Activated B cell treated with CpG ODN at 0.5 μM for 24 hours (primary cell): Measurements from ENCODE around the gene SLC12A7. TPM values are rescaled to one million over a fixed set of nuclear protein-coding genes. Genes with fewer than 3 reads are reported as not detected.

Experiments
- ATAC-seq: fragments of 200-7000 bp; cut with Tn5 transposase; one replicate; pipeline ENCODE4 v1.10.0; 2021; ENCODE audit warnings: low read depth, mild to moderate bottlenecking, moderate library complexity
- CTCF ChIA-PET: fragments of 350-600 bp; sonication (Branson Sonifier 250); formaldehyde crosslinking; loops from one replicate; lab custom pipeline; 2021; ENCODE audit warnings: antibody characterized with exemption; lab: Charles Lee
- POLR2A ChIA-PET: fragments of 350-600 bp; sonication (Branson Sonifier 250); formaldehyde crosslinking; loops from one replicate; lab custom pipeline; 2021; ENCODE audit warnings: antibody characterized with exemption; lab: Charles Lee
- DNase-seq: peaks from one replicate; pipeline ENCODE4 v3.0.0; 2022
- H3K27ac Mint-ChIP-seq: one replicate; pipeline ENCODE4 v1.8.0; 2020; ENCODE audit warnings: mixed read lengths
- H3K27me3 Mint-ChIP-seq: one replicate; pipeline ENCODE4 v1.8.0; 2021; ENCODE audit warnings: mixed read lengths
- H3K36me3 Mint-ChIP-seq: one replicate; pipeline ENCODE4 v1.8.0; 2021; ENCODE audit warnings: low read depth, mixed read lengths
- H3K4me1 Mint-ChIP-seq: one replicate; pipeline ENCODE4 v1.8.0; 2021; ENCODE audit warnings: mixed read lengths
- H3K4me3 Mint-ChIP-seq: one replicate; pipeline ENCODE4 v1.8.0; 2020; ENCODE audit warnings: mild to moderate bottlenecking, mixed read lengths
- H3K9me3 Mint-ChIP-seq: one replicate; pipeline ENCODE4 v1.8.0; 2020; ENCODE audit warnings: mixed read lengths
- intact Hi-C: fragments of 100-400 bp; cut with micrococcal nuclease; formaldehyde crosslinking; loops from one replicate; pipeline ENCODE4 v1.15.1; 2024
- total RNA-seq: library from RNA; stranded (reverse); gene quantifications from 2 replicates; pipeline ENCODE4 v1.2.3, GENCODE V29; 2022
- TF ChIP-seq, protein P1 (sequence below): fragments of 200-600 bp; IDR thresholded peaks from one replicate; pipeline ENCODE4 v1.8.0; 2022; ENCODE audit warnings: antibody characterized with exemption, mild to moderate bottlenecking

Gene SLC12A7
- total RNA-seq, 1 donor from 2014 or later, result 23.3 TPM

DNA sequence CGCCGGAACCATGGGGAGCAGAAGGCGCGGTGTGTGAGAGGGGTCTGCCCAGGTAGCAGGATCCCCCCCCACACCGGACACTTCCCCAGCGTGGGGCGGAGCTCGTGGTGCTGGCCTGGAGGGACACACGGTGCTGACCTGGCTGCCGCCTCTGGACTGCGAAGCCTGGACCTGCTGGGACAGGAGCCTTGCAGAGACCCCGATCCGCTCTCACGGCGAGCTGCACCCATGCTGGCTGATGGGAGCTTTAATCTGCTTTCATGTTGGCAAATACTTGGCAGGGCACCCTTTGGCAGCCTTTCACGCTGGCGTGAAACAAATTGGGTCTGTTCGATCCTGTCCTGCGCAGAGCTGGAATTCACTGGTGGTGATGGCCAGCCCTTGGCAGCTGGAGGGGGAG is 95.8 kb downstream of the SLC12A7 start:
- ChIA-PET POLR2A (no interaction called here), CTCF (no interaction called here)
- no peaks in the 10 kb centered on the region for H3K36me3 Mint-ChIP-seq
- TF ChIP-seq, protein P1, sequence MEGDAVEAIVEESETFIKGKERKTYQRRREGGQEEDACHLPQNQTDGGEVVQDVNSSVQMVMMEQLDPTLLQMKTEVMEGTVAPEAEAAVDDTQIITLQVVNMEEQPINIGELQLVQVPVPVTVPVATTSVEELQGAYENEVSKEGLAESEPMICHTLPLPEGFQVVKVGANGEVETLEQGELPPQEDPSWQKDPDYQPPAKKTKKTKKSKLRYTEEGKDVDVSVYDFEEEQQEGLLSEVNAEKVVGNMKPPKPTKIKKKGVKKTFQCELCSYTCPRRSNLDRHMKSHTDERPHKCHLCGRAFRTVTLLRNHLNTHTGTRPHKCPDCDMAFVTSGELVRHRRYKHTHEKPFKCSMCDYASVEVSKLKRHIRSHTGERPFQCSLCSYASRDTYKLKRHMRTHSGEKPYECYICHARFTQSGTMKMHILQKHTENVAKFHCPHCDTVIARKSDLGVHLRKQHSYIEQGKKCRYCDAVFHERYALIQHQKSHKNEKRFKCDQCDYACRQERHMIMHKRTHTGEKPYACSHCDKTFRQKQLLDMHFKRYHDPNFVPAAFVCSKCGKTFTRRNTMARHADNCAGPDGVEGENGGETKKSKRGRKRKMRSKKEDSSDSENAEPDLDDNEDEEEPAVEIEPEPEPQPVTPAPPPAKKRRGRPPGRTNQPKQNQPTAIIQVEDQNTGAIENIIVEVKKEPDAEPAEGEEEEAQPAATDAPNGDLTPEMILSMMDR, result no peak
- no peak overlapping the region for H3K4me3 Mint-ChIP-seq
- DNase-seq (no peak), ATAC-seq (no peak)
- no peak overlapping the region for H3K27ac Mint-ChIP-seq
- no peaks in the 10 kb centered on the region for H3K9me3 Mint-ChIP-seq
- no peaks in the 10 kb centered on the region for H3K4me1 Mint-ChIP-seq
- intact Hi-C loops, result no loop called here
- H3K27me3 Mint-ChIP-seq, result peaks cover 10% of the 10 kb centered on the region

DNA sequence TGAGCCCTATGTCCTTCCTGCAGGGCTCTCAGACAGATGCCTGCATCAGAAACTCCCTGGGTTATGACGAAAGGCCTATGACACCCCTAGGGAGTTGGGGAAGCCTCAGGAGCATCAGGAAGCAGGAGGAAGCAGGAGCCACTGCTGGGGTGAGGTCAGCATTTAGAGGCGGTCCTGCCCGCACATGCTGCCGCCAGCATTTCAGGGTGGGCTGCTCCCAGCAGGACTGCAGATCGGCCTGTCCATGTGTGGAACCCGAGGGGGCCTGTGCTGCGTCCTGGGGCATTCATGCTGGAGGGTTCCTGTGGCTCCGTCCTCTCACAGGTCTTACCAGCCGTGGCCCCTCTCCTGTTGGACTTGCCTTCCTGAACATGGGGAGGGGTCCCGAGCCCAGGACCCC is 96.4 kb downstream of the SLC12A7 start:
- TF ChIP-seq, protein P1, result no peak
- ChIA-PET POLR2A (no interaction called here), CTCF (no interaction called here)
- Mint-ChIP-seq H3K27me3 (peaks cover 13% of the 10 kb centered on the region), H3K4me1 (no peaks in the 10 kb centered on the region), H3K27ac (no peak overlapping the region), H3K9me3 (no peaks in the 10 kb centered on the region), H3K36me3 (no peaks in the 10 kb centered on the region), H3K4me3 (no peak overlapping the region)
- ATAC-seq, result no peak
- DNase-seq, result no peak
- intact Hi-C loops, result no loop called here

DNA sequence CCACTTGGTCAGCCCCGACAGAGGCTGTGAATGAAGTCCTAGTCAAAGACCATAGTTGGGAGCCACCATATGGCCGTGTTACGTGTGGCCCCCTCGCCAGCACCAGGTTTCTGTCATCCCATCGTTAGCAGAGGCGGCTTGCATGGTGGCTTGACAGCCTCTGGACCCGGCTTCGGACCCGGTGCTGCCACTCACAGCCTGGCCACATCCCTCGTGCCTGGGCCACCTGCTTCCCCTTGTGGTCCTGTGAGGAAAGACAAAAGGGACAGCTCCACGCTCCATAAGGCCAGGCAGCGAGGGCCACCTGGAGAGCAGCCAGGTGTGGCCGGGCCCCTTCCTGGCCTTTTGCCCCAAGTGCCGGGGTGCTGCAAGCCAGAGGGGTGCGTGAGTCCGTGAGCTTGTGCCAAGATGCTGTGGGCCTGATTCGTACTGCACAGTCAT is 97.1 kb downstream of the SLC12A7 start:
- intact Hi-C loops, result no loop called here
- H3K27me3 Mint-ChIP-seq, result peaks cover 19% of the 10 kb centered on the region
- POLR2A ChIA-PET, result no interaction called here
- no peak overlapping the region for H3K4me3 Mint-ChIP-seq
- no peak for DNase-seq
- no peak overlapping the region for H3K27ac Mint-ChIP-seq
- H3K4me1 Mint-ChIP-seq, result peaks cover 2% of the 10 kb centered on the region
- TF ChIP-seq, protein P1, result no peak
- ATAC-seq, result no peak
- no peaks in the 10 kb centered on the region for H3K36me3 Mint-ChIP-seq
- no peaks in the 10 kb centered on the region for H3K9me3 Mint-ChIP-seq
- CTCF ChIA-PET, result no interaction called here

DNA sequence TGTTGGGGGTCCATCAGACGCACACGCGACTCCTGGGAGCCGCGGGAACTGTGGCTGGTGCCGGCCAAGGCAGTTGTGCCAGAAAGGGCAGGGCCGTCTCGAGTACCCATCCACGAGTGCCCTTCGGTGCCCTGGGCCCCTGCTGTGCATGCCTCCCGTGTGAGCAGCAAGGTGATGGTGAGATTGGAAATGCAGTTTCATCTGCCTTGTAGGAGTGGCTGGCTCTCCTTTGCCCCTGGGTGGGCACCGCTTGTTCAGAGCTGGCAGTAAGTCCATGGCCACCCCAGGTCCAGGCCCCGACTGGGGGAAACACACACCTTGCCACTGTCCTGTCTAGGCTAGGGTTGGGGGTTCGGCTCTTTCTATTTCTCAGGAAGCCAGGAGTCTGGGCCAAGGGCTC is 97.5 kb downstream of the SLC12A7 start:
- peaks cover 5% of the 10 kb centered on the region for H3K4me1 Mint-ChIP-seq
- TF ChIP-seq, protein P1, result no peak
- peaks cover 22% of the 10 kb centered on the region for H3K27me3 Mint-ChIP-seq
- DNase-seq, result no peak
- ATAC-seq, result no peak
- ChIA-PET POLR2A (no interaction called here), CTCF (no interaction called here)
- intact Hi-C loops, result no loop called here
- H3K36me3 Mint-ChIP-seq, result no peaks in the 10 kb centered on the region
- no peak overlapping the region for H3K27ac Mint-ChIP-seq
- no peak overlapping the region for H3K4me3 Mint-ChIP-seq
- no peaks in the 10 kb centered on the region for H3K9me3 Mint-ChIP-seq

DNA sequence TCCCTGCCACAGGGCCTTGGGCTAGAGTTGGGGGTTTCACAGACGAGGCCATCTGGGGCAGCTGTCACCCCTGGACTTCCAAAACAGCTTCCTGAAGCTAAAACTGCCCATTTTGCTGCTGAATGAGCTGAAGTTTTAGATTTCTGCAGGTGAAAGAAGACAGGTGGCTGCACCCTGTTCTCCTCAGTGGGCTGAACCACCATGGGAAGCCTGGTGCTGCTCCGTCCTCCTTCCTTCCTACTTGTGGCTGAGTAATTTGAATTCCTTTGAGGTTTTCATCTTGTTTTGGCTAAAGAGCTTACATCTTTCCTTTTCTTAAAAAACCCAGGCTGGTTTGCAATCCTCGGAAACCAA is 97.9 kb downstream of the SLC12A7 start:
- POLR2A ChIA-PET, result no interaction called here
- Mint-ChIP-seq H3K27me3 (peaks cover 22% of the 10 kb centered on the region), H3K36me3 (no peaks in the 10 kb centered on the region), H3K27ac (no peak overlapping the region), H3K4me3 (no peak overlapping the region), H3K9me3 (no peaks in the 10 kb centered on the region), H3K4me1 (peaks cover 5% of the 10 kb centered on the region)
- ATAC-seq (no peak), DNase-seq (no peak)
- CTCF ChIA-PET, result no interaction called here
- intact Hi-C loops, result no loop called here
- TF ChIP-seq, protein P1, result no peak
